Kidney (tissue), 14 donors: ENCODE results near the gene TCIRG1. TPM values are rescaled to one million over a fixed set of nuclear protein-coding genes. Genes with fewer than 3 reads are reported as not detected.

Experiments used
- DNase-seq, 5 donors: peaks; one replicate each; pipeline ENCODE4 v3.0.0-alpha.2; 2013 to 2020
- FAIRE-seq: peaks from 2 replicates; lab custom pipeline; 2012; peaks lifted over from hg19 to GRCh38; lab: Jason Lieb, UNC
- H3K27ac ChIP-seq, 2 donors: one replicate each; pipeline ENCODE4 v1.7.0; 2013; ENCODE audit warnings: low read depth in 2 of 2, low read length in 2 of 2, inconsistent platforms in 1 of 2
- H3K27me3 ChIP-seq: one replicate; pipeline ENCODE4 v1.7.1; 2013; ENCODE audit warnings: low read length, inconsistent platforms; ENCODE audit not compliant: control insufficient read depth, insufficient read depth
- H3K36me3 ChIP-seq, 3 donors: one replicate each; pipeline versions ENCODE4 v1.7.0 to v1.7.1; 2013; ENCODE audit warnings: low read length in 3 of 3, control low read depth in 1 of 3, inconsistent platforms in 1 of 3; ENCODE audit not compliant: insufficient read depth in 3 of 3, control insufficient read depth in 2 of 3
- H3K4me1 ChIP-seq, 3 donors: one replicate each; pipeline versions ENCODE4 v1.7.0 to v1.7.1; 2013; ENCODE audit warnings: low read length in 3 of 3, inconsistent platforms in 1 of 3, low read depth in 1 of 3; ENCODE audit not compliant: control insufficient read depth in 2 of 3, insufficient read depth in 2 of 3
- H3K4me3 ChIP-seq, 3 donors: one replicate each; pipeline versions ENCODE4 v1.7.0 to v1.8.1; 2013; ENCODE audit warnings: low read length in 3 of 3, control low read depth in 1 of 3, inconsistent platforms in 1 of 3
- H3K9ac ChIP-seq, 3 donors: one replicate each; pipeline versions ENCODE4 v1.7.0 to v1.7.1; 2013; ENCODE audit warnings: low read length in 3 of 3, control low read depth in 1 of 3, inconsistent platforms in 1 of 3
- H3K9me3 ChIP-seq, 3 donors: one replicate each; pipeline versions ENCODE4 v1.7.0 to v1.7.1; 2013; ENCODE audit warnings: low read length in 3 of 3, control low read depth in 1 of 3, inconsistent platforms in 1 of 3; ENCODE audit not compliant: control insufficient read depth in 2 of 3, insufficient read depth in 1 of 3
- intact Hi-C: fragments of 100-400 bp; cut with DNase I; formaldehyde crosslinking; loops from one replicate; pipeline ENCODE4 v1.11.1; 2022
- polyA plus RNA-seq: library from polyadenylated mRNA; stranded (reverse); fragments of 350-450 nt; fragmentation: Illumina TruSeq; extraction: RNeasy Lipid Tissue Mini Kit (QIAGEN cat#74804); gene quantifications from one replicate; pipeline ENCODE4 v1.2.3, GENCODE V29; 2014; ENCODE audit warnings: low read depth, low replicate concordance; ENCODE audit not compliant: insufficient read depth
- total RNA-seq: library from RNA; stranded (reverse); fragmentation: NEBNext Ultra II Directional; extraction: Animal tissue kit (Norgen Biotek cat#: 25700); gene quantifications from one replicate; pipeline ENCODE4 v1.2.1, GENCODE V29; 2021
- TF ChIP-seq, protein P1 (sequence below): IDR thresholded peaks from 3 replicates; pipeline ENCODE4 v1.5.1; 2012; ENCODE audit warnings: mild to moderate bottlenecking, moderate library complexity, borderline replicate concordance; ENCODE audit not compliant: insufficient read depth; ENCODE audit errors: extremely low read depth
- donor health status: control.
- donor health status: control.
- donor health status: control.
- donor health status: control.
- donor health status: control.
- donor health status: DM: yes; HTN: yes; CAD: no.
- donor health status: Normal renal cell carcinoma (clear cell type).

Gene TCIRG1
- total and polyA plus RNA-seq, 2 donors from 2014 or later: 36.3 to 97.1 TPM

GRCh38 chr11:68009391-68010089 is 29.3 kb upstream of the TCIRG1 start:
- Histone ChIP-seq H3K27ac (peak overlapping the region; percentile 92 to 95), H3K27me3 (no peaks in the 10 kb centered on the region), H3K4me1 (peaks cover 0 to 37% (median 18%) of the 10 kb centered on the region in 3 donors), H3K4me3 (peak overlapping the region in 1 of 3 donors; percentile 49), H3K9ac (peak overlapping the region in 1 of 3 donors; percentile 26), H3K36me3 (no peaks in the 10 kb centered on the region), H3K9me3 (no peaks in the 10 kb centered on the region)
- DNase-seq (peak in 1 of 5 donors; percentile 56), FAIRE-seq (no peak)
- TF ChIP-seq, protein P1, sequence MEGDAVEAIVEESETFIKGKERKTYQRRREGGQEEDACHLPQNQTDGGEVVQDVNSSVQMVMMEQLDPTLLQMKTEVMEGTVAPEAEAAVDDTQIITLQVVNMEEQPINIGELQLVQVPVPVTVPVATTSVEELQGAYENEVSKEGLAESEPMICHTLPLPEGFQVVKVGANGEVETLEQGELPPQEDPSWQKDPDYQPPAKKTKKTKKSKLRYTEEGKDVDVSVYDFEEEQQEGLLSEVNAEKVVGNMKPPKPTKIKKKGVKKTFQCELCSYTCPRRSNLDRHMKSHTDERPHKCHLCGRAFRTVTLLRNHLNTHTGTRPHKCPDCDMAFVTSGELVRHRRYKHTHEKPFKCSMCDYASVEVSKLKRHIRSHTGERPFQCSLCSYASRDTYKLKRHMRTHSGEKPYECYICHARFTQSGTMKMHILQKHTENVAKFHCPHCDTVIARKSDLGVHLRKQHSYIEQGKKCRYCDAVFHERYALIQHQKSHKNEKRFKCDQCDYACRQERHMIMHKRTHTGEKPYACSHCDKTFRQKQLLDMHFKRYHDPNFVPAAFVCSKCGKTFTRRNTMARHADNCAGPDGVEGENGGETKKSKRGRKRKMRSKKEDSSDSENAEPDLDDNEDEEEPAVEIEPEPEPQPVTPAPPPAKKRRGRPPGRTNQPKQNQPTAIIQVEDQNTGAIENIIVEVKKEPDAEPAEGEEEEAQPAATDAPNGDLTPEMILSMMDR: peak; percentile 10
- intact Hi-C loops: no loop called here

GRCh38 chr11:68010090-68011041 is 28.5 kb upstream of the TCIRG1 start, which contains the start of gene ALDH3B1:
TSS of gene ALDH3B1 (plus strand) at chr11:68010327. CDS start at chr11:68015298, 4,971 bp downstream.
- peak within 1 kb of the TSS in 1 of 3 donors; percentile 77 for H3K9ac ChIP-seq
- peak within 1 kb of the TSS in 2 of 3 donors; percentile 6 to 49 for H3K4me3 ChIP-seq
- no peaks in the 10 kb centered on the region for H3K27me3 ChIP-seq
- FAIRE-seq (no peak), DNase-seq (peak in 3 of 5 donors; percentile 50 to 98 (median 55))
- intact Hi-C loops: no loop called here
- peaks cover 0 to 41% (median 18%) of the 10 kb centered on the region in 3 donors for H3K4me1 ChIP-seq
- TF ChIP-seq, protein P1: no peak
- H3K36me3 ChIP-seq: no peaks in the 10 kb centered on the region
- H3K27ac ChIP-seq: peak within 1 kb of the TSS; percentile 92 to 95
- H3K9me3 ChIP-seq: no peaks in the 10 kb centered on the region

- Histone ChIP-seq H3K27me3 (no peaks in the 10 kb centered on the region), H3K9ac (no peak overlapping the region), H3K36me3 (no peaks in the 10 kb centered on the region), H3K4me1 (peaks cover 0 to 41% (median 18%) of the 10 kb centered on the region in 3 donors), H3K4me3 (peak overlapping the region in 1 of 3 donors; percentile 49), H3K9me3 (no peaks in the 10 kb centered on the region), H3K27ac (peak overlapping the region; percentile 92 to 95)
- TF ChIP-seq, protein P1: no peak
- no peak for FAIRE-seq
- intact Hi-C loops: no loop called here
- DNase-seq: peak in 1 of 5 donors; percentile 47
These were observed 27.5 kb upstream of the TCIRG1 start for GRCh38 chr11:68011051-68011943.
